Body of pancreas (tissue), 4 donors: Measurements from ENCODE around the gene ZDHHC1.

Experiments used
- POLR2A ChIP-seq, 3 donors: fragments of 450-650 bp; IDR thresholded peaks; one replicate each; pipeline ENCODE4 v1.6.1; 2016; ENCODE audit warnings: antibody characterized with exemption in 3 of 3, mild to moderate bottlenecking in 2 of 3
- TF ChIP-seq, protein P1 (sequence below), 7 experiments: fragments of 450-650 bp in 4 of 7; fragments of 200-600 bp in 3 of 7; sonication (generic) in 3 of 7; IDR thresholded peaks; one replicate each; pipeline ENCODE4 v1.5.1; 2016 to 2019; ENCODE audit warnings: antibody characterized with exemption in 7 of 7

DNA sequence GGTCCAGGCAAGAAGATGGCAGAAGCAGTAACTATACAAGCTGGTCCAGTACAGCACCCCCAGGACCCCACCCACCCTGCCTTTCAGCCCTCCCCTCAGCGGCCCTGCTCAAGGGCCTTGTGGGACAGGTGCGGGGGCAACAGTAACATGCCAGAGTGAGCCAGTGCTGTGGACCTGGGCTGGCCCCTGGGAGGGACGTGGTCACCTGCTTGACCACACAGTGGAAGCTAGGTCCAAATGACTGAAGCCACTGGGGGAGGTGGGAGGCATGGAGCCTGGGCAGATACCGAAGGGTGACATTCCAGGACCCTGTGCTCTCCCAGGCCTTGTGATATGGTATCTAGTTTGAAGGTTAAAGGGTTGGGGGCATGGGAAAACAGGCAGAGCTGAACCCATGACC is 47.4 kb upstream of the ZDHHC1 start:
- TF ChIP-seq, protein P1, sequence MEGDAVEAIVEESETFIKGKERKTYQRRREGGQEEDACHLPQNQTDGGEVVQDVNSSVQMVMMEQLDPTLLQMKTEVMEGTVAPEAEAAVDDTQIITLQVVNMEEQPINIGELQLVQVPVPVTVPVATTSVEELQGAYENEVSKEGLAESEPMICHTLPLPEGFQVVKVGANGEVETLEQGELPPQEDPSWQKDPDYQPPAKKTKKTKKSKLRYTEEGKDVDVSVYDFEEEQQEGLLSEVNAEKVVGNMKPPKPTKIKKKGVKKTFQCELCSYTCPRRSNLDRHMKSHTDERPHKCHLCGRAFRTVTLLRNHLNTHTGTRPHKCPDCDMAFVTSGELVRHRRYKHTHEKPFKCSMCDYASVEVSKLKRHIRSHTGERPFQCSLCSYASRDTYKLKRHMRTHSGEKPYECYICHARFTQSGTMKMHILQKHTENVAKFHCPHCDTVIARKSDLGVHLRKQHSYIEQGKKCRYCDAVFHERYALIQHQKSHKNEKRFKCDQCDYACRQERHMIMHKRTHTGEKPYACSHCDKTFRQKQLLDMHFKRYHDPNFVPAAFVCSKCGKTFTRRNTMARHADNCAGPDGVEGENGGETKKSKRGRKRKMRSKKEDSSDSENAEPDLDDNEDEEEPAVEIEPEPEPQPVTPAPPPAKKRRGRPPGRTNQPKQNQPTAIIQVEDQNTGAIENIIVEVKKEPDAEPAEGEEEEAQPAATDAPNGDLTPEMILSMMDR (IDR thresholded peaks at IDR 0.05): no peak
- no peak for TF ChIP-seq POLR2A (IDR thresholded peaks at IDR 0.05)
